IPS-18a (cell line): ENCODE data around the gene GK2.

ENCODE experiments used
- H3K27ac ChIP-seq: one replicate; pipeline ENCODE4 v1.5.1; 2013; ENCODE audit warnings: low read length
- H3K27me3 ChIP-seq: one replicate; pipeline ENCODE4 v1.6.1; 2013; ENCODE audit warnings: mild to moderate bottlenecking, low read length; ENCODE audit not compliant: control insufficient read depth, insufficient read depth
- H3K36me3 ChIP-seq: one replicate; pipeline ENCODE4 v1.6.1; 2013; ENCODE audit warnings: low read depth, low read length; ENCODE audit not compliant: control insufficient read depth
- H3K4me1 ChIP-seq: one replicate; pipeline ENCODE4 v1.6.1; 2013; ENCODE audit warnings: low read depth, low read length; ENCODE audit not compliant: control insufficient read depth
- H3K4me3 ChIP-seq: one replicate; pipeline ENCODE4 v1.5.1; 2013; ENCODE audit warnings: low read length
- H3K9ac ChIP-seq: one replicate; pipeline ENCODE4 v1.6.1; 2013; ENCODE audit warnings: mild to moderate bottlenecking, low read length, moderate library complexity
- H3K9me3 ChIP-seq: one replicate; pipeline ENCODE4 v1.6.1; 2013; ENCODE audit warnings: low read depth, low read length; ENCODE audit not compliant: control insufficient read depth

Gene GK2

DNA sequence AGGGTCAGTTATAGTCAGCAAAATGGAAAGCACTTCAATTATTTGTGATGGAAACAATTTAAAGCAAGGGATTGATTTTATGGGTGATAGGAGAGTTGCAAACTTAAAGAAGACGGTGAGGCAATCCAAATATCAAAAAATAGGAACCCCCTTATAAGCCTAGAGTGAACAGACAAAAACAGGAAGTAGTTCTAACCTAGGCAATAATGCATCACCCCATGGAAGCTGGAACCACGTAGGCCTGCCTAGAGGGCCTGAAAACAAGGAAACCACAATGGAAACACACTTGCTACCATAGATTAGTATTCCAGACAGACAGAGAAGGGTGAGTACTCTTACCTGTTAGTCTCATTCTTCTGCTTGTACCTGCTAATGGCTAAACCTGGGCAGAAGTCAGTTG lies 13.5 kb upstream of the GK2 start:
- H3K4me1 ChIP-seq: no peaks in the 10 kb centered on the region

DNA sequence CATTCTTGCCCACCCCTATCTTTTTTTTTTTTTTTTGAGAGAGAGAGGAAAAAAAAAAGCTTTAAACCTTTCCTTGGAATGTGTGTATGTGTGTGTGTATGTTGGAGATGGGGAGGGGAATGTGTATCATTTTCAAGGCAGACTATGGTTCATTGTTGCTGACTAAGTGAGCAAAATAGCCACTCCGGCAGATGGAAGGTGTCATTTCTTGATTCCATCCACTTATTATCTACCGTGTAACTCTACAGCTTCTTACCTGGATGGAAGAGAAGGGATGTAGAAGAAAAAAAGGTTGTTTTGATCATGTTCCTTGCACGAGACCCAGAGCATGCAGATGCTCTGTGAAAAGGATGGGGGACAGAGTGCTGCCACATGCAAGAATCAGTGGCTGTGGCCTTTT lies 5.9 kb upstream of the GK2 start:
- no peak overlapping the region for H3K9ac ChIP-seq
- H3K27ac ChIP-seq: no peak overlapping the region
- no peaks in the 10 kb centered on the region for H3K36me3 ChIP-seq
- H3K9me3 ChIP-seq: no peaks in the 10 kb centered on the region
- H3K4me1 ChIP-seq: peaks cover 6% of the 10 kb centered on the region
- H3K4me3 ChIP-seq: no peak overlapping the region
- no peaks in the 10 kb centered on the region for H3K27me3 ChIP-seq

More for the DNA sequence above, 13.5 kb upstream of the GK2 start:
- Histone ChIP-seq H3K27ac (no peak overlapping the region), H3K27me3 (no peaks in the 10 kb centered on the region), H3K36me3 (no peaks in the 10 kb centered on the region), H3K9me3 (no peaks in the 10 kb centered on the region), H3K4me3 (no peak overlapping the region), H3K9ac (no peak overlapping the region)

DNA sequence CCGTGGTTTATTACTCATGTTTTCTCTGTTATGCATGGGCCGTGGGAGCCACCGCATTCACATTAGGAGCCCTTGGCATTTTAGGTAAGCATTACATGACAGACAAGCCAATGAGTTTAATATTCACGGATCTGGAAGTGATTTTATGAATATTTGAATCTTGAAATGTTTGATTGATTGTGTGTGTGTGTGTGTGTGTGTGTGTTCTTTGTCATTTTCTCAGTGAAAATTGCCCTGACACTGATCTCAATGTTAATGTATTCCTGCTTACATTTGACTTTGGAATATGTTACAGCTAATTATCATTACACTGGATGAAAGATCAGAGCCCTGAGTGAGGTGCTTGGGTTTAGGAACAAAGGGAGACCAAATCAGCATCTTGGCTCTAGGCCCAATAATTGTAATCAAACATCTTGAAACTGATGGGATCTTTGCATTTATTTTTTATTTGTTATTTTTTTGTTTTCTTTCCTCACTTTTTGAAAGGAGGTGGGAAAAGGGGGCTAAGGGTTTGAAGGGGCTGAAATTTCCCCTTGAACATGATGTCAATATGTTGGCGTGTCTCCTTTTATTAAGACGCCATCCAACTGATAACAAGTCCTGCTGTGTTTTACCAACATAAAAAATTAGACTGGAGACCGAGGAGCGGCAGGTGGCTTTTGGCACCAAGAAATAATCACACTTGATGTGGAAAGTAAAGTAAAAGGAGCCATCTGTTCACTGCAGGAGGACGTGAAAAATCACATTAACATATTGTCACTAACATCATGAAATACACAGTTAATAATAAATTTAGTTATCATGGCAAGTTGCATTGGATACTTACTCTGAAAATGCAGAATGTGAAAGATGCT lies 5.2 kb upstream of the GK2 start:
- H3K27ac ChIP-seq: no peak overlapping the region

DNA sequence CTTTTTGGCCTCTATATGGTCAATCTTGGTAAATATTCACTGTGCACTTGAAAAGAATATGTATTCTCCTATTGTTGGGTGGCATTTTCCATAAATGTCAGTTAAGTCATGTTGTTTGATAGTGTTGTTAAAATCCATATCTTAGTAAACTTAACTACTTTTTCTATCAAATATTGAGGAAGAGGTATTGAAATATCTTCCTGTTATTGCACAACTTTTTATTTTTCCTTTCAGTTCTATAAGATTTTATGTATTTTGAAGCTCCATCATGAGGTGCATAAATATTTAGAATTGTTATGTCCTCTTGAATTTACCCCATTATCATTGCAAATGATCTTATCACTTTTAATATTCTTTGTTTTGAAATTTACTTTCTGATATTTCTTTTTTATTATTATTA lies 3.4 kb downstream of the GK2 start:
- Histone ChIP-seq H3K9ac (no peak overlapping the region), H3K27me3 (no peaks in the 10 kb centered on the region), H3K4me3 (no peak overlapping the region)

More for the DNA sequence above, 5.2 kb upstream of the GK2 start:
- H3K27me3 ChIP-seq: no peaks in the 10 kb centered on the region
- no peaks in the 10 kb centered on the region for H3K36me3 ChIP-seq
- H3K9me3 ChIP-seq: no peaks in the 10 kb centered on the region
- H3K9ac ChIP-seq: no peak overlapping the region
- no peak overlapping the region for H3K4me3 ChIP-seq
- H3K4me1 ChIP-seq: peaks cover 6% of the 10 kb centered on the region

DNA sequence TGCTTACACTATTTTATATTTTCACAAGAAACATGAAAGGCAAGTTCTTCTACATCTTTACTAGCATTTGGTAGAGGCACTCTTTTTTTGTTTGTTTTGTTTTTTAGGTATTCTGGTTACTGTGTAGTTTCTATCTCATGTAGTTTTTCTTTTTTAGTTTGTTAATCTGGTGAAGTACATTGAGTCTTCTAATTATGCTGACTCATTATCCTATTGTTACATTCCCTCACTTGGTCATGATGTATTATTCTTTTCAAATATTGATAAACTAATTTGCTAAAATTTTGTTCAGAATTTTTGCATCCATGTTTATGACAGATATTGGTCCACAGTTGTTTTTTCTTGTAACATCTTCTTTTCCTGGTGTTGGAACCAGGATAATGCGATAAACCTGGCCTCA lies 4.7 kb downstream of the GK2 start:
- H3K4me3 ChIP-seq: no peak overlapping the region
- no peak overlapping the region for H3K9ac ChIP-seq

More for the DNA sequence above, 3.4 kb downstream of the GK2 start:
- Histone ChIP-seq H3K9me3 (no peaks in the 10 kb centered on the region), H3K36me3 (no peaks in the 10 kb centered on the region), H3K27ac (no peak overlapping the region), H3K4me1 (peaks cover 4% of the 10 kb centered on the region)

DNA sequence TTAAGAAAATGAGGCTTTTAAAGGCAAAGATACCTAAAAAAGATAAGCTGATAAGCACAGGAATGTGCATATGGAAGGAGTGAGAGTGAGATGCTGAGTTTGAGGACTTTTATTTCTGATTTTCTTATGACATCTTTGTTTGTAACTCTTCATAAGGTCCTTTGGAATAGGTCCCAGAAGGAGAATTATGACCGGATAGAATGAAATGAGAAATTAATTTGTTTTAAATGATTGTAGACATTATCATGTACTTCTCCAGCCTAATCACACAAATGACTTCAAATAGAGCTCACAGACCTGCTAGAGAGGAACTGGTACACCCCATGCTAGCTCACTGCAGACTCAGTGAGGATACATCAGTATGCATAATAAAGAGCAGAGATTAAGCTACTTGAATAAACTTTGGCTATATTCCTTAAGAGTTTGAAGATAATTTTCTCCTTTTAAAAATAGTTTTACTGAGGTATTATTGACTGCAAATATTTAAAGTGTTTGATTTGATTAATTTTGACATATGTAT lies 5.6 kb downstream of the GK2 start:
- H3K4me1 ChIP-seq: peaks cover 4% of the 10 kb centered on the region
- H3K27me3 ChIP-seq: no peaks in the 10 kb centered on the region
- H3K27ac ChIP-seq: no peak overlapping the region
- H3K9me3 ChIP-seq: no peaks in the 10 kb centered on the region
- no peaks in the 10 kb centered on the region for H3K36me3 ChIP-seq
- H3K9ac ChIP-seq: no peak overlapping the region
- no peak overlapping the region for H3K4me3 ChIP-seq

More for the DNA sequence above, 4.7 kb downstream of the GK2 start:
- H3K36me3 ChIP-seq: no peaks in the 10 kb centered on the region
- H3K27ac ChIP-seq: no peak overlapping the region
- no peaks in the 10 kb centered on the region for H3K9me3 ChIP-seq
- peaks cover 4% of the 10 kb centered on the region for H3K4me1 ChIP-seq
- no peaks in the 10 kb centered on the region for H3K27me3 ChIP-seq

DNA sequence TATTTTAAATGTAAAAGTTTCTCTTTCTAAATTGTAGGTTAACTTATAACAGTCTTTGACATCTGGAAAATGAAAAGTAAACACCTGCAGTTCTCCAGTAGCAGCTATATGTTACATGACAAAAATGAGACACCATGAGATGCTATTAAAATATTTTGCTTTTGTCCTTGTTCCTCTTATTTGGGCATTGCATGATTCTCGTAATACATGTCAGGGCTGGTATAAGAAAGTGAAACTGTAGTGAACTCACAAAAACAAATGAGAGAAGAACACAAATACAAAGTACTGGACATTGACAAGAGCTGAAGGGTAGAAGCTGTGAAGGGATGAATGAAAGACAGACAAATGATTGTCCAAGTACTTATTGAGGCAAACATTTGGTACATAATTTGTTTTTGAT lies 9.0 kb downstream of the GK2 start:
- Histone ChIP-seq H3K27me3 (no peaks in the 10 kb centered on the region), H3K9me3 (no peaks in the 10 kb centered on the region), H3K27ac (no peak overlapping the region)

DNA sequence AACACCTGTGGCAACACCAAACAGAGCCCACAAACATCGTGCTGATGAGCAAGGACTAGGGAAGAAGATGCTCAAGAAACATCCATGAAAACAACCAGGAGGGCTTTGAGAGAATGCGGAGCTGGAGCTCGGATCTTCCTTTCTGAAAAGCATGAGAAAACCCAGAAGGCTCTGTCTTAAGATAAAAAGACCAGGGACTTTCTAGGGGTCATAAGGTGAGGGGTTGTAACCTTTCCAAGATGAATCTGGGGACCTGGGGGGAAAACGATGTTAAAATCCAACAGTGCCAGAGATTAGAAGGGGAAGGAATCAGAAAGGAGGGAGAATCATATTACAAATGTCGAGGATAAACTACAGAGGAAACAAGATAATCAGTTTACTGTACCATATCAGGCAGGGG lies 10.1 kb downstream of the GK2 start:
- no peak overlapping the region for H3K4me3 ChIP-seq
- H3K4me1 ChIP-seq: peaks cover 4% of the 10 kb centered on the region
- H3K9ac ChIP-seq: no peak overlapping the region
- no peak overlapping the region for H3K27ac ChIP-seq
- H3K27me3 ChIP-seq: no peaks in the 10 kb centered on the region
- H3K9me3 ChIP-seq: no peaks in the 10 kb centered on the region
- H3K36me3 ChIP-seq: no peaks in the 10 kb centered on the region

More for the DNA sequence above, 9.0 kb downstream of the GK2 start:
- H3K9ac ChIP-seq: no peak overlapping the region
- no peak overlapping the region for H3K4me3 ChIP-seq
- peaks cover 4% of the 10 kb centered on the region for H3K4me1 ChIP-seq
- H3K36me3 ChIP-seq: no peaks in the 10 kb centered on the region

DNA sequence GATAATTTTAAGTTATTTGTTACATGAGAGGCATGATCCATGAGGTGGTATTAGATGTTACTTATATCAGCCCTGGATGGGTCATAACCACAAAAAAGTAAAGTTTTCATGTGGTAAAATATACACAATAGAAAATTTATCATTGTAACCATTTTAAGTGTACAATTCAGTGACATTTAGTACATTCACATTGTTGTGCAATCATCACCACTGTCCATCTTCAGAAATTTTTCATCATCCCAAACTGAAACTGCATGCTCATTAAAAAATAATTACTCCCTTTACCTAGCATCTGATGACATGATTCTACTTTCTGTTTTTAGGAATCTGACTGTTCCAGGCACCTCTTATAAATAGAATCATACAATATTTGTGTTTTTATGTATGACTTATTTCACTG lies 11.2 kb downstream of the GK2 start:
- Histone ChIP-seq H3K9ac (no peak overlapping the region), H3K27me3 (no peaks in the 10 kb centered on the region), H3K9me3 (no peaks in the 10 kb centered on the region), H3K27ac (no peak overlapping the region), H3K36me3 (no peaks in the 10 kb centered on the region), H3K4me1 (no peaks in the 10 kb centered on the region), H3K4me3 (no peak overlapping the region)

DNA sequence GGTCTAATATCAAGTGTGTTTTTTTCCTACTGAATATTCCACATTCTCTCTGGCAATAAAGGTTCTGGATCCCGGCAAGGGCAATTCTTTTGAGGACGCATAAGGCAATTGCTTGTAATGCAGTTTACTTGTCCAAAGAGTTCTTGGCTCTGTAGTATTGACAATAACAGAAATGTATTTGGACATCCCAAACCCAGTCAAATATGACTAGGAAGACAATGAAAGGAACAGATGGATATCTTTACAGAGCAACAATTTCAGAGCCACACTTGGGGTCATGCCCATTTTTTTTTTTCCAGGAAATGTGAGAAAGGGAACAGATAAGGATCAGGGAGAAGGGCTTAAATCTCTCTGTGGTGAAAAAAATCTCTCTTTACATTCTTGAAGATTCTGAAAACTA lies 12.2 kb downstream of the GK2 start:
- H3K27ac ChIP-seq: no peak overlapping the region

DNA sequence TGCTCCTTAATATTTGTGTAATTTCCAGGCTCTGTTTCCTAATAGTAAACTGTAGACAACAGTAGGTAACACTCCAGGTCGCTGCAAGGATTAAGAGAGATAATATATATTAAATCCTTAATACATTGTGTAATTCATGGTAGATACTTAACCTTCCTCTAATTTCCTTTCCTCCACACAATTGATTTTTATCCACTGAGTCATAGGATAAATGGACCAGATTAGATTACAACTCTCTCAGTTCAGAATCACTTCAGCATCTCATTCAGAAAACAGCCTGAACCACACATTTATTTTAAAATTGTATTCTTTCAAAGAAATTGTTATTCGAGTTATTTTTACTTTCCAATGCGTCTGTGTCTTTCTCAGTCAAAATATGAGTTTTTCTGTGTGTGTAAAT lies 17.1 kb downstream of the GK2 start:
- Histone ChIP-seq H3K9me3 (no peaks in the 10 kb centered on the region), H3K36me3 (no peaks in the 10 kb centered on the region), H3K9ac (no peak overlapping the region), H3K4me3 (no peak overlapping the region), H3K27ac (no peak overlapping the region), H3K27me3 (no peaks in the 10 kb centered on the region), H3K4me1 (no peaks in the 10 kb centered on the region)

More for the DNA sequence above, 12.2 kb downstream of the GK2 start:
- Histone ChIP-seq H3K27me3 (no peaks in the 10 kb centered on the region), H3K4me3 (no peak overlapping the region), H3K4me1 (no peaks in the 10 kb centered on the region), H3K9ac (no peak overlapping the region), H3K9me3 (no peaks in the 10 kb centered on the region), H3K36me3 (no peaks in the 10 kb centered on the region)

DNA sequence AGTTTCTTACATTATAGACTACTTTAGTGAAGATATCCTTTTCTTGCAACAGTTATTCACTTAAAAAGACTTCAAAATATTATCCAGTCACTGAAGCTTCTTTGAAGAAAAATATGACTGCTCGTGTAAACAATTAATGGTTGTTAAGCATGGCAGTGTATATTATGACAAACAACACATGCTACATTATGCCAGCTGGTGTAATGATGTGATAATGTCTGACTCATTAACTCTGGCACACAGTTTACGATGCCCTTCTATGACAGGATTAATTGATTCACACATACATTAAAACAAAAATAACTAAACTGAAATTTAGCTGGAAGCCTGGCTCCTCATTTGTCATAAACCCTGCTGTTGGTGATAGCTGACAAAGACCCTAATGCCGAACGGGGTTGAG lies 22.4 kb downstream of the GK2 start:
- Histone ChIP-seq H3K9me3 (no peaks in the 10 kb centered on the region), H3K27ac (no peak overlapping the region), H3K9ac (no peak overlapping the region), H3K4me1 (no peaks in the 10 kb centered on the region), H3K27me3 (no peaks in the 10 kb centered on the region), H3K4me3 (no peak overlapping the region), H3K36me3 (no peaks in the 10 kb centered on the region)
